GM15510 (cell line): Measurements from ENCODE around the gene SLC2A5.

ENCODE experiments used
- POLR2A ChIP-seq: IDR thresholded peaks from 3 replicates; pipeline ENCODE4 v1.6.1; 2011; ENCODE audit warnings: borderline replicate concordance; ENCODE audit not compliant: insufficient read length; ENCODE audit errors: extremely low read depth

SLC2A5 gene

GRCh38 chr1:8987881-8988617 is 81.4 kb downstream of the SLC2A5 start:
- no peak for TF ChIP-seq POLR2A

GRCh38 chr1:8986814-8987190 is 82.6 kb downstream of the SLC2A5 start:
- TF ChIP-seq POLR2A = no peak

GRCh38 chr1:8985915-8986813 is 83.3 kb downstream of the SLC2A5 start:
- TF ChIP-seq POLR2A = no peak
